NT2/D1 (cell line): Measurements from ENCODE around the gene MAOA.

Experiments
- SUZ12 ChIP-seq: IDR thresholded peaks from 2 replicates; pipeline ENCODE4 v1.6.1; 2011; ENCODE audit not compliant: insufficient read length, insufficient read depth; ENCODE audit errors: extremely low read depth
- YY1 ChIP-seq: IDR thresholded peaks from 2 replicates; pipeline ENCODE4 v1.6.1; 2011; ENCODE audit not compliant: insufficient read length, insufficient read depth
- ZNF274 ChIP-seq: IDR thresholded peaks from 2 replicates; pipeline ENCODE4 v1.6.1; 2011; ENCODE audit warnings: mild to moderate bottlenecking, low read depth, low read length

DNA sequence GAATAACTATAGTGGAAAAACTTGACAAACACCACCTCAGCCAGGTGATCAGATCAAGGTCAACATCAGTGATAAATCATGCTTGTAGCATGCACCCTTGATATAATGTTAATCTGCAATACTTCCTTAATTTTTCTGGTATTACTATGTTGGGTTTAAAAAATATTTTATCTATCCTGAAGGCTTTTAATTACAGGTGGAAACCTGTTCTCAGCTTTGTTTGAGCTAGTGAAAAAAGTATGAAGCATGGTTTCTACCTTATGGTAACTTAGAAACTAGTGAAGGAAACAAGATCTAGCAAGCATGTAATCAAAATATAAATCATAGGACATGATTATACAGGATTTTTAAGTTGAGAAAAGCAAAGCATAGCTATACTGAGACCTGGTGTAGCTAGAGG, 26.6 kb downstream of the MAOA start:
- TF ChIP-seq ZNF274 (no peak), YY1 (no peak), SUZ12 (no peak)
